Measurements from ENCODE around the gene ADAM12. TPM values are rescaled to one million over a fixed set of nuclear protein-coding genes. Genes with fewer than 3 reads are reported as not detected.

ADAM12 gene
- total RNA-seq, 4 donors from 2014 or later: 0.26 to 1.6 (median 0.47) TPM; not detected in 1

DNA sequence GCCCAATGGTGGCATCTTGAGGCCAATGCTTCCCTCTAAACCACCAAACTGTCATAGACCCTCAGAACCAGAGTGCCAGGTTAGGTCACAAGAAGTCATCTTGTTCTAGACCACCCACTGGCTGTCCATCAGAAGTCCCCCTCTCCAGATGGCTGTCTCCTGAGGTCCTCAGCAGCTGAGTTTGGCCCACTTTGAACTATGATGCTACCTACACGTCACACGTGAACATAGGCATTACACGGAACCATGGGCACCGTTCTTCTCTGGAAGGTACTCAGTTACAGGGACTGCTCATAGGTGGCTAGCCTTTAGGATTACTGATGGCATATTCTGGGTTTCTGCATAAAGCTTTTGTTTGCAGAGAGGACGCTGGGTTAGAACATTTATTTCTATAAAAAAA, 166.4 kb downstream of the ADAM12 start:
- intact Hi-C loops (cut with DNase I; ENCODE audit: low total_unique reads): no loop called here
- DNase-seq (ENCODE audit: low spot score in 2 of 2): no peak
- no peak for TF ChIP-seq POLR2A (IDR thresholded peaks at IDR 0.05)
- TF ChIP-seq, protein P1, sequence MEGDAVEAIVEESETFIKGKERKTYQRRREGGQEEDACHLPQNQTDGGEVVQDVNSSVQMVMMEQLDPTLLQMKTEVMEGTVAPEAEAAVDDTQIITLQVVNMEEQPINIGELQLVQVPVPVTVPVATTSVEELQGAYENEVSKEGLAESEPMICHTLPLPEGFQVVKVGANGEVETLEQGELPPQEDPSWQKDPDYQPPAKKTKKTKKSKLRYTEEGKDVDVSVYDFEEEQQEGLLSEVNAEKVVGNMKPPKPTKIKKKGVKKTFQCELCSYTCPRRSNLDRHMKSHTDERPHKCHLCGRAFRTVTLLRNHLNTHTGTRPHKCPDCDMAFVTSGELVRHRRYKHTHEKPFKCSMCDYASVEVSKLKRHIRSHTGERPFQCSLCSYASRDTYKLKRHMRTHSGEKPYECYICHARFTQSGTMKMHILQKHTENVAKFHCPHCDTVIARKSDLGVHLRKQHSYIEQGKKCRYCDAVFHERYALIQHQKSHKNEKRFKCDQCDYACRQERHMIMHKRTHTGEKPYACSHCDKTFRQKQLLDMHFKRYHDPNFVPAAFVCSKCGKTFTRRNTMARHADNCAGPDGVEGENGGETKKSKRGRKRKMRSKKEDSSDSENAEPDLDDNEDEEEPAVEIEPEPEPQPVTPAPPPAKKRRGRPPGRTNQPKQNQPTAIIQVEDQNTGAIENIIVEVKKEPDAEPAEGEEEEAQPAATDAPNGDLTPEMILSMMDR (IDR thresholded peaks at IDR 0.05): no peak
- WGBS, 2 donors: 98% methylated on average over 5 of the region's 5 CpGs
- no peak overlapping the region for H3K4me3 ChIP-seq (ENCODE audit: low read depth, poor library complexity, severe bottlenecking)

DNA sequence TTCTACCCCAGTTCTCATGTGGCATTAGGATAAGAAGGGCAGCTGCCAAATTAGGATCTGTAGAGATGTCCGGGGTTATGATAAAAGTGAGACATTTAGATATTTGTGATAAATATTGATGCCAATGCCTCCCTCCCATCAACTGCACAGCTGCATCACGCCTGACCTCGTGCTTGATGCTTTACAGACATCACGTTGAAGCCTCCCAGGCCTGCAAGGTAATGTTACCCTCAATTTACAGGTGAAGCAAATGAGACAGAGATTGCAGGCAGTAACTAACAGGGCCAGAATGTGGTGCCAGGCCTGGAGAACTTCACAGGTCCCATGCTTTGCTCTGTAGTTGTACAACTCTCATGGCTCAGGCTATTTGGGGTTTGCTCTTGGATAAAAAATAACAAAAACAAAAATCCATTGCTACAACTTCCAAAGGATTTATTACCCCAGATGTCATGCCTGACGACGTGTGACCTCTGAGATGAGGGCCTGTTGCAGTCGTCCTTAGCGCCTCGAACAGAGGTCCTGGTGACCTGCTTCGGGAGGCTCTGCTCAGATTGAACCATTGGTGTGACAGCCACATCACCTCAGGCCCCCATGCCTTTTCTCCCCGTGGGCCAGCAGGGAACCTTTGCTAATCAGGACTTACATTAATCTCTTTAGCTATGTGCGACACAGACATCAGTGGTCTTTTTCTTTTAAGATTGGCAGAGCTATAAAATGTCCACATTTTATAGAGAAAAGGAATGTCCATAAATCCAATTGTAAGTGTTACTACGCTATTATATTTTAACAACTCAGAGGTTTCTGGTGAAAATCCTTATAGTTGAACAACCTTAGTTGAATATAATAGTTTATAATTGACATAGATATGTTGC, 169.3 kb downstream of the ADAM12 start:
- H3K4me3 ChIP-seq (ENCODE audit: low read depth, poor library complexity, severe bottlenecking): no peak overlapping the region
- intact Hi-C loops (cut with DNase I; ENCODE audit: low total_unique reads): no loop called here
- 80 to 81% methylated on average over 13 of the region's 13 CpGs for WGBS, 2 donors
- no peak for DNase-seq (ENCODE audit: low spot score in 2 of 2)
- TF ChIP-seq, protein P1 (IDR thresholded peaks at IDR 0.05): no peak
- TF ChIP-seq POLR2A (IDR thresholded peaks at IDR 0.05): no peak

DNA sequence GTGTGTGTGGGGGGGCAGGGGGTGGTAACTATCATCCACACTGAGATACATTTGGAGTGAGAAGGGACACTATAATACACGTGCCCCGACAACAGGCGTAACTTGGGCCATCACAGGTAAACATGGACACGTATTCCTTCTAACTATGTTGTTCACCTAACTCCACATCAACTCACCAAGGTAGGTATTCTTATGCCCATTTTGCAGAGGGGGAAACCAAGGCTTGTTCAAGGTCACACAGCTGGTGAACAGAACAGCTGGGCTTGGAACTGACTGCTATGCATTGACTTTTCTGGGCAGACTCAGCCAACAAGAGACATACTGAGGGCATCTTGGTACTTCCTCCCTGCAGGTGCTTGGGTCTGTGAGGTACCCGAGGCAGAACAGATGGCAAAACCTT, 170.1 kb downstream of the ADAM12 start:
- intact Hi-C loops (cut with DNase I; ENCODE audit: low total_unique reads): no loop called here
- 92 to 97% methylated on average over 5 of the region's 5 CpGs for WGBS, 2 donors
- TF ChIP-seq, protein P1 (IDR thresholded peaks at IDR 0.05): no peak
- TF ChIP-seq POLR2A (IDR thresholded peaks at IDR 0.05): no peak
- DNase-seq (ENCODE audit: low spot score in 2 of 2): no peak
- H3K4me3 ChIP-seq (ENCODE audit: low read depth, poor library complexity, severe bottlenecking): no peak overlapping the region

DNA sequence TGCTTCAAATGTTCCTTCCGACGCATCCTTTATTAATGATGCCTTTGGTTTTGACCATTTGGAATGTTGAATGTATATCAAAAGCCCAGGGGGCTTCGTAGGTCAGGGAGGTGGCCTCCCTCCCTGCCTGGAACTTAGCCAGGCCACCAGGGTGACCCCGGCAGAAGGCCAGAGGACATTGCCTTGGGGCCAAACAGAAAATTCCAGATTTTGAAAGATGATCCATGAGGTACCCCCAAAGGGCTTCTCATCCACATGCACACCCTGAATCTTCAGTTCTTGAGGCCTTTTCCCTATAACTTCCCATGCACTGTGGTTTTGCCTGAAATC, 171.7 kb downstream of the ADAM12 start:
- no peak overlapping the region for H3K4me3 ChIP-seq (ENCODE audit: low read depth, poor library complexity, severe bottlenecking)
- DNase-seq (ENCODE audit: low spot score in 2 of 2): no peak
- intact Hi-C loops (cut with DNase I; ENCODE audit: low total_unique reads): no loop called here
- no peak for TF ChIP-seq POLR2A (IDR thresholded peaks at IDR 0.05)
- TF ChIP-seq, protein P1 (IDR thresholded peaks at IDR 0.05): no peak
- WGBS, 2 donors: 46 to 67% methylated on average over 4 of the region's 4 CpGs

DNA sequence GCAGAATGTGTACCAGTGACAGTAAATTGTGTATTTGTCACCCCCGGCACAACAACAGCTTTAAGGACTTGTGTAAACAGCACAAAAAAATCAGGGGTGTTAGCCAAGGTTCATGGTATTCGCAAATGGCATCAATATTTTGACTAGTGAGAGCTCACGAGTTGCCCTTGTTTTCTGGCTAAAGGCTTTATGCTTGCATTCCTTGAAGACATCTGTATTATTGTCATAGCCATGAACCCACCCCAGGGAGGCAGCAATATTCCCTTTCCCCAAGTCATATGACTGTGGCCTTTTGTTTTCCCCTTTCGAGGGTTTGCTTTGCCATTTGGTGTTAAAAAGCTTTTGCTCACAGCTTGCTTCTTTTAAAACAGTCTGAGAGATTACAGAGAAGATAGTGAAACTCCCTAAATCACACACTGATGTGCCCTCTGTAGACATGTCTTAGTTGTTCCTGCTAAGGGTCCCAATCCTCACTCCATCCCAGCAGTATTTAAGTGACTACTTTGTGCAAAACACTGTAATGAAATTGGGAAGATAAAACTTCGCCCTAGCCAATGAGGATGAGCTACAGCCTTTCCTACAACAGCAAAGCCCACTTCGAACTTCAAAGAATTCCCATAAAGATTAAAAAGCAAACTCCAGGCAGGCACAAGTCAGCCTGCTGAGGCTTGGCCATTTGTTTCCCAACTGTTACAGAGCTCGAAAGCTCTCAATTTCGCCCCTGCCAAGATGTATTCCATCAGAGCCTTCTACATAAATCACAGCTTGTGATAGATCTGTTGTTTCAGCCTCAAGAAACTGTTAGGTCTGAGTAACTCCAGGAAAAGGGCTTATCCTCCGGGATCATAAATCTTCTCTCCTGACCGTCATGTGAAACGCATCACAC, 172.3 kb downstream of the ADAM12 start:
- no peak for DNase-seq (ENCODE audit: low spot score in 2 of 2)
- no peak for TF ChIP-seq POLR2A (IDR thresholded peaks at IDR 0.05)
- TF ChIP-seq, protein P1 (IDR thresholded peaks at IDR 0.05): no peak
- H3K4me3 ChIP-seq (ENCODE audit: low read depth, poor library complexity, severe bottlenecking): no peak overlapping the region
- WGBS, 2 donors: 46 to 57% methylated on average over 11 of the region's 11 CpGs
- intact Hi-C loops (cut with DNase I; ENCODE audit: low total_unique reads): no loop called here
